Activated CD8-positive, alpha-beta memory T cell treated with anti-CD3 and anti-CD28 coated beads for 4 hours (primary cell): ENCODE data around the gene PSEN1.

Experiments
- DNase-seq, 2 donors: peaks; one replicate each; pipeline ENCODE4 v3.0.0-alpha.2; 2020; ENCODE audit warnings: low read depth in 2 of 2

PSEN1 gene

DNA sequence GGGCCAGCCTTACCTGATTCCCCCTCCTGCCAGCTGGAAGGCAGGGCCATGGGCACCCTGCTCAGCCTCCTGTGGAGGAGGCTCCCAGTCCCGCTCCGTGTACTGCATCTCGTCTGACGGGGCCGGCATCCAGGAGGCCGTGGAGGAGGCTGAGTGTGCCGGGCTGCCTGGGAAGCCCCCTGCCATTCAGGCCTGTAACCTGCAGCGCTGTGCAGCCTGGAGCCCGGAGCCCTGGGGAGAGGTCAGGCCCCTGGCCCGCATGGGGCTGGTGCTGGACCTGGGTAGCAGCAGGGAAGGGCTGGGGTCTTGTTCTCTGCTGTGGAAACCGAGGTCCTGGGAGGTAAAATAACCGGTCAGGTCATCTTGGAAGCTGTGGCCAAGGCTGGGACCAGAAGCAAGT is 117.4 kb downstream of the PSEN1 start:
- no peak for DNase-seq

DNA sequence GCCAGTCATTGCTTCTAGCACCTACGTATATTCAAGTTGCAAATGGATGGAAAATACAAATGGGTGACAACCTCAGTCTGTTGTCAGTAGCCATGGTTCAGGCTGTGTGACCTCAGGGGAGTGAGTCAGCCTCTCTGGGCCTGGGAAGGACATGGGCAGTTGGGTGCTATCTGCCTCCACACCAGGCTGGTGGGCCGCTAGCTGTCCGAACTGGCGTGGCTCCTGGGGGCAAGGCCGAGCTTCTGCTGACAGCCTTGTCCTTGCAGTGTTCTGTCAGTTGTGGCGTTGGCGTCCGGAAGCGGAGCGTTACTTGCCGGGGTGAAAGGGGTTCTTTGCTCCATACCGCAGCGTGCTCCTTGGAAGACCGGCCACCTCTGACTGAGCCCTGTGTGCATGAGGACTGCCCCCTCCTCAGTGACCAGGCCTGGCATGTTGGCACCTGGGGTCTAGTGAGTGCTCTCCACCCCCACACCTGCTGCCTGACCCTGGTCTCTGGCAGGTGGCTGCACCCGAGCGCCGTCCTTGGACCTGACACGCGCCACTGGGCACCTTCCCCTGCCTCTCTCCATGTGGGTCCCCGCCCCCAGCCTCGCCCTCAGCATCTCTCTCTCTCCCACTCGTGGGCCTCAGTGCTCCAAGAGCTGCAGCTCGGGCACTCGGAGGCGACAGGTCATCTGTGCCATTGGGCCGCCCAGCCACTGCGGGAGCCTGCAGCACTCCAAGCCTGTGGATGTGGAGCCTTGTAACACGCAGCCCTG is 118.1 kb downstream of the PSEN1 start:
- no peak for DNase-seq

DNA sequence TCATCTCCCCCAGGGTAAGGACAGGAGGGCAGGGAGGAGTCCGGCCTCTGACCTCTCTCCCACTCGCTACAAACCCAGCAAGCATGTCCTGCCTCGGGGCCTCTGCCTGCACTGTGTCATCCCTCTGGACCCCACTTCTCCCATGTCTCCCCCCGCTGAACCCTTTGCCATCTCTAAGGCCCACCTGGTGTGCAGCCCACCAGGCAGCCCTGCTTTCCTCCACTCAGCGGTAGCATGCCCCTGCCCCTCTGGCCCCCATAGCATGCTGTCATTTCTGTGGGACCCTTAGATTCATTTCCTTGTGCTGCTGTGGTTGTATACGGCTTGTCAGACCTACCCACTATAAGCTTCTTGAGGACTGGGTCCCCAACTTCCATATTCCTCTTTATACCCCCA is 118.7 kb downstream of the PSEN1 start:
- DNase-seq, result no peak

DNA sequence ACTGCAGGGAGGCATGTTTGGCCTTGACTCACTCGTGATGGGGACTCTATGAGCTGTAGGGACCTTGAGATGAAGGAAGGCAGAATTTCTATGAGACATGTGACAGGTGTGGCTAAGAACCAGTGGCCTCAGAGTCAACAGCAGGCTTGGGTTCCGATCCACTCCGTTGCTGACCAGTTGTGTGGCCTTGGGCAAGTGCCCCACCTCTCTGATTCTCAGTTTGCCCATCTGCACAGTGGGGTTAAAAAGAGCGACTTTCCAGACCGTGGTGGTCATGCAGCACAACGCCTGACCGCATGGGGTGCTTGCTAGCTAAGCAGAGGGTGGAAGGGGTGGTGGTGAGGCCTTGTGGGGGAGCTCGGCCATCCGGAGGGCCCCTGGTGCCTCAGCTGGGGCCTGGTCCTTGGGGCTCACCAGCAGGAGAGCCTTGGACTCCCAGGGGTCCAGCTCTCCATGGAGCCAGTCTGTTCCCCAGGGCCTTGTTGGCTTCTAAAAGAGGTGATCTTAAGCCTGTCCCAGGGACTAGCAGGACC is 119.5 kb downstream of the PSEN1 start:
- no peak for DNase-seq

DNA sequence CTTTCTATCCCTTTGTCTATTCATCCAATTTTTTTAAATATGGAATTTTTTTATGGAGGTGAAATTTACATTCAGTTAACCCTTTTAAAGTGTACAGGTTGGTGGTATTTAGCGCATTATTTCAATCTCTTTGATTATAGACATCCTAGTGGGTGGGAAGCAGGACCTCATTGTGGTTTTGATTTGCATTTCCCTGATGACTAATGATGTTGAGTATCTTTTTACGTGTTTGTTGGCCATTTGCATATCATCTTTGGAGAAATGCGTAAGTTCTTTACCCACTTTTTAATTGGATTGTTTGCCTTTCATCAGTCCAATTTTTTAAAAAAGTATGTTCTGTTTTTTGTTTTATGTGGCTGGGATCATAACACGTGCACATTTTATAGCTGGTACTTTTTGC is 121.8 kb downstream of the PSEN1 start:
- DNase-seq, result no peak

DNA sequence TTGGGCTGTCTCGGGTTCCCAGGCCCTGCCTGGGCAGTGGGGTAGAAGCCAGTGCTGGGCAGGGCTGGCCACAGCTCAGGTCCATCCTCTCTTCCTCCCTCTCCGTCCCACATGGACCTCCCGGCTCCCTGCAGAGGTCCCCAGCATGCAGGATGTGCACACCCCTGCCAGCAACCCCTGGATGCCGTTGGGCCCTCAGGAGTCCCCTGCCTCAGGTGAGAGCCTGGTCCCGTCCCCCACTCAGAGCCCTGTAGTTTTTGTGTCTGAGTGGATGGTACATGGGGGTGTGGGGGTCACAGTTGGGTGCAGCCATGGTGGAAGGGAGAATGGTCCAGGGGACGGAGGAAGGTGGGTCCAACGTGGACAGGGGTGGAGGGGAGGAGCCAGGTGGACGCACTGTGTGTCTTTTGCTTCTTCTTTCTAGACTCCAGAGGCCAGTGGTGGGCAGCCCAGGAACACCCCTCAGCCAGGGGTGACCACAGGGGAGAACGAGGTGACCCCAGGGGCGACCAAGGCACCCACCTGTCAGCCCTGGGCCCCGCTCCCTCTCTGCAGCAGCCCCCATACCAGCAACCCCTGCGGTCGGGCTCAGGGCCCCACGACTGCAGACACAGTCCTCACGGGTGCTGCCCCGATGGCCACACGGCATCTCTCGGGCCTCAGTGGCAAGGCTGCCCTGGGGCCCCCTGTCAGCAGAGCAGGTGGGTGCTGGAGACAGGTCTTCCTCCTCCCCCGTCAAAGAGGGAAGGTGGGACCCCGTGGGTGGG is 122.7 kb downstream of the PSEN1 start:
- no peak for DNase-seq

DNA sequence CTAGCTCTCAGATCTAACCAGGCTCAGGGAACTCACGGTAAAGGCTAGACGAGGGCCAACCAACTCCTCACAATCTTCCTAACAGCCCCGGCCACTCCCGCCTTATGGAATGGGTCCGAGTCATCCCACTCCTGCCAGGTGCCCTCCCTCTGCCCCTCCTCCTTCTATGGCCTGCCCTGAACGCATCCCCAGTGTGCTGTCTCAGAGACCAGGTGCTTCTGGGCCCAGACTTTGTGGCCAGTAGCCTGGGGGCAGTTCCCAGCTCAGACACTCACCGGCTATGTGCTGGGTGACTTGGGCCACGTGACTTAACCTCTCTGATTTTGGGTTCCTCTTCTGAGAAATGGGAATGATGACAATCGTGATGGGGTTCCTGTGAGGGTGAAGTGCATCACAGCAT is 123.5 kb downstream of the PSEN1 start:
- DNase-seq, result no peak

DNA sequence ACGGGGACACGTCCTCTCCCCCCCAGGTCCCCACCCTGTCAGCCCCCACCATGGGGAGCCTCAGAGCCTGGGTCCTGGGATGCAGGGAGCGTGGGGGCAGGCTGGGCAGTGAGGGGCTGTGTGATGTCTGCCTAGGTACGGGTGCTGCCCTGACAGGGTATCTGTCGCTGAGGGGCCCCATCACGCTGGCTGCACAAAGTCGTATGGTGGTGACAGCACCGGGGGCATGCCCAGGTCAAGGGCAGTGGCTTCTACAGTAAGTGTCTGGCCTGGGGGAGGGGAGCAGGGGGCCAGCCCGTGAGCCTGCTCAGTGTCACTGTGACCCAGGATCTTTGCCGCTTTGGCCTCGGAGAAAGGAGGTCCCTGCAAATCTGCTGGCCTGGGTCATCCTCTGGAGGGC is 124.3 kb downstream of the PSEN1 start:
- DNase-seq, result no peak

DNA sequence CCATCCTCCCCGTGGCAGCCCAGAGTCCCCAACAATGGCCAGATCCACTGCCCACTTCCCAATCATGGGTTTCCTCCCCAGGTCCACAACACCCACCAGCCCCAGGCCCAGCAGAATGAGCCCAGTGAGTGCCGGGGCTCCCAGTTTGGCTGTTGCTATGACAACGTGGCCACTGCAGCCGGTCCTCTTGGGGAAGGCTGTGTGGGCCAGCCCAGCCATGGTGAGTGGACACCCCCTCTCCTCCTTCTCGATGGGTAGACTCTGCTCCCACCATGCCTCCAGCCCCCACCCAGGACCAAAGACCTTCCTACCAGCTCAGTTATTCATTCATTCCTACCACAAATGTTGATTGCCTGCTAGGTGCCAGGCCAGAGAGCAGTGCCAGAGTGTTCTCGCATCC is 124.8 kb downstream of the PSEN1 start:
- no peak for DNase-seq

DNA sequence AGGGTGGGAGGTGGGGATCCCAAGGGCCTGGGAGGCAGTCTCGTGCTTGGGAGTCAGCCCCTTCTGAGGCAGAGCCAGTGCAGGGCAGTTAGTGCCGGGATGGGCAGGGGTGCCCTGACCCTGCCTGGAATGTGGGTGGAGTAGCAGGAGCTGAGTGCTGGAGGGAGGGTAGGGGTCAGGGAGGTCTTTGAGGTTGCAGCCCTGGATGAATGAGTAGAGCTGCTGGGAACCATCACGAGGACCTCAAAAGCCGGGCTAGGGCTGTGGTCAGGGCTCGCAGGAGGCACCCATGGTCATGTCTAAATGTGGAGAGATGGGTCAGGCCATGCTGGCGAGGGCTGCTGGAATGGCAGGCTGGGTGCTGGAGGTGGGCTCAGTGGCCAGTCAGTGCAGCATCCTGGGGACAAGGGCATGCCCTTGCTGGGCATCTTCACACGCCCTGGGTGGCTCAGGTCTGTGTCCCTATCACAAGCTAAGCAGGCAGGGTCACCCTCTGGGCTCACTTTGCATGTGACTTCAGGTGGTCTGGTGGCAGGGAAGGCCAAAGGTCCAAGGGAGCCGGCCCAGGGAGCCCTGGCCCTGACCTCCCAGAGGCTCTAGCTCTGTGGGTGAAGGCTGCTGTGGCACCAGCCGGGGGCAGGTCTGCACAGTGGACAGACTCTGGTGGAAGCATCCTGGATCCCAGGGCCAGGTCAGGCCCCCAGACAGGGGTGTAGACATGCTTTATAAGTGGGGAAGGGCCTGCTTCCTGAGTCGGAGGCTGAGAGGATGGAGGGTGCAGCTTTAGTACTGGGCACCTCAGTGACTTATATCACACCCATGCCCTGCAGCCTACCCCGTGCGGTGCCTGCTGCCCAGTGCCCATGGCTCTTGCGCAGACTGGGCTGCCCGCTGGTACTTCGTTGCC is 125.5 kb downstream of the PSEN1 start:
- no peak for DNase-seq

DNA sequence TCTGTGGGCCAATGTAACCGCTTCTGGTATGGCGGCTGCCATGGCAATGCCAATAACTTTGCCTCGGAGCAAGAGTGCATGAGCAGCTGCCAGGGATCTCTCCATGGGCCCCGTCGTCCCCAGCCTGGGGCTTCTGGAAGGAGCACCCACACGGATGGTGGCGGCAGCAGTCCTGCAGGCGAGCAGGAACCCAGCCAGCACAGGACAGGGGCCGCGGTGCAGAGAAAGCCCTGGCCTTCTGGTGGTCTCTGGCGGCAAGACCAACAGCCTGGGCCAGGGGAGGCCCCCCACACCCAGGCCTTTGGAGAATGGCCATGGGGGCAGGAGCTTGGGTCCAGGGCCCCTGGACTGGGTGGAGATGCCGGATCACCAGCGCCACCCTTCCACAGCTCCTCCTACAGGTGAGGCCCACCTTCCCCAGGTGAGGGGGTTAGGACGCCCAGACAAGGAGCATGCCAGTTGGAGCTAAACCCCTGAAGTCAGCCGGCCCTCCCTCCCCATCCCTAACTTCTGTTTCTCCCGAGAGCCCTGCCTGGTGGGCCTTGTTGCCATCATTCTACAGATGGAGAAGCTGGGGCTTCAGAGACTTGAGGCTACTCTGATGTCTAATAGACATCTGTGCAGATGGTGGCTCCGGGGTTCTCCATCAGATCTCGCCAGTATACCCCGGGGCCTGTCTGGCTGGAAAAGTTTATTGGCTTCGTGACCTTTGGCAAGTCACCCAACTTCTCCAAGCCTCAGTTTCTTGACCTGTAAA is 126.3 kb downstream of the PSEN1 start:
- no peak for DNase-seq

DNA sequence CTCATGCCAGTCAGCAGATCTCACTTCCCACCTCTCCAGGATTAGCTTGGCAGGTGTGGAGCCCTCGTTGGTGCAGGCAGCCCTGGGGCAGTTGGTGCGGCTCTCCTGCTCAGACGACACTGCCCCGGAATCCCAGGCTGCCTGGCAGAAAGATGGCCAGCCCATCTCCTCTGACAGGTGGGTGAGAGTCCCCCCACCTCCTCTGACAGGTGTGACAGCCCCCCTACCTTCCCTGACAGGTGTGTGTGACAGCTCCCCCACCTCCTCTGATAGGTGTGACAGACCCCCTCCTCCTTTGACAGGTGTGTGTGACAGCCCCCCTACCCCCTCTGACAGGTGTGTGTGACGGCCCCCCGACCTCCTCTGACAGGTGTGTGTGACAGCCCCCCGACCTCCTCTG is 127.3 kb downstream of the PSEN1 start:
- no peak for DNase-seq

DNA sequence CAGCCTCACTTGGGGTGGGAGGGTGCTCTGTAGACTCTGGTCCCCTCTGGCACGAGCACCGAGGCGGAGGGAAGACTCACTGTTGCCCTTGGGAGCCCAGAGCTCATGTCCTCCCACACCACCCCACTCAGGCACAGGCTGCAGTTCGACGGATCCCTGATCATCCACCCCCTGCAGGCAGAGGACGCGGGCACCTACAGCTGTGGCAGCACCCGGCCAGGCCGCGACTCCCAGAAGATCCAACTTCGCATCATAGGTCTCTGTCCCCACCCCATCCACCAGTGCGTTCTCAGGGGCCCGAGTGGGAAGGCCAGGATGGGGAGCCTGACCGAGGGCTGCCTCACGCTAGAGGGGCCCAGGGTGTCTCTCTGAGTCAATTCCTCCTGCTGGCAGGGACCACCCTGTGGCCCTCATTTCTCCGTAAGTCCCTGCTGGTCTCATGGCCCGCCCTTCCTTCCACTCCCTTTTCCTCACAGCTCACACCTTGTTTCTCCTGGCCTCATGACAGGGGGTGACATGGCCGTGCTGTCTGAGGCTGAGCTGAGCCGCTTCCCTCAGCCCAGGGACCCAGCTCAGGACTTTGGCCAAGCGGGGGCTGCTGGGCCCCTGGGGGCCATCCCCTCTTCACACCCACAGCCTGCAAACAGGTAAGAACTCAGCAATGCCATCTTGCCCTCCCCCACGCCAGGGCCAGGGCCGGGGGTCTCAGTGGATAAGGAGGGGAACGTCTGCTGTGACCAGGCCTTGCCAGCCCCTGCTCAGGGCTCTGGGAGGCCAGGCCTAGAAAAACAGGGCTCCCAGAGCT is 128.0 kb downstream of the PSEN1 start:
- no peak for DNase-seq

DNA sequence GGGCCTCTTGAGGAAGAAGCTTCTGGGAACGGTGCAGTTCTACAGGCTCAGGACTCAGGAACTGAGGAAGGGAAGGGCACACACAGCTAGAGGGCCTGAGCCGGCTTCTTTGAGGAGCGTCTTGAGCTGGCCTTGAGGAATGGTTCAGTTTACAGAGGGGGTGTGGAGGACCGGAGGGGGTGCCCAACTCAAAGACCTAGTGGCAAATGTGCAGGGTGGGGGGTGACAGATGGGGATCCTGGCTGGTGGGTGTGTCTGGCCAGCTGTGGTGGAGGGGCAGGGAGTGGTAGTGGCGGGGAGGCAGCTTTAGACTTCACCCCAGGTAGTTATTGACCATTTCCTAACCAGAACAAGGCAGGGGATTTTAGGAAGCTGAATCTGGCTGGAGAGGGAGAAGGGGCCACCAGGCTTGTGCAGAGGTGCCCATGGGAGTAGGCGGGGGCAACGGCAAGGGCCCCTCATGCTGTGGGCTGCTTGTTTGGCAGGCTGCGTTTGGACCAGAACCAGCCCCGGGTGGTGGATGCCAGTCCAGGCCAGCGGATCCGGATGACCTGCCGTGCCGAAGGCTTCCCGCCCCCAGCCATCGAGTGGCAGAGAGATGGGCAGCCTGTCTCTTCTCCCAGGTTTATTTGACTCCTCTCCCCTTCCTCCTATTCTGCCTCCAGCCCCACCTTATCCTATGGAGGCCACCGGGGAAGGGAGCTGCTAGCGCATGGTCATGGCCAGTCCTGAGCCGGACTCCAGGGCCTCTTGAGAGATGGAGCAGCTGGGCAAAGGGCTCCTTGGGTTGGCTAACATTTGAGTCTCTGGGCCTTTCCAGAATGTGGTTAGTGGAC is 128.8 kb downstream of the PSEN1 start:
- DNase-seq, result no peak

DNA sequence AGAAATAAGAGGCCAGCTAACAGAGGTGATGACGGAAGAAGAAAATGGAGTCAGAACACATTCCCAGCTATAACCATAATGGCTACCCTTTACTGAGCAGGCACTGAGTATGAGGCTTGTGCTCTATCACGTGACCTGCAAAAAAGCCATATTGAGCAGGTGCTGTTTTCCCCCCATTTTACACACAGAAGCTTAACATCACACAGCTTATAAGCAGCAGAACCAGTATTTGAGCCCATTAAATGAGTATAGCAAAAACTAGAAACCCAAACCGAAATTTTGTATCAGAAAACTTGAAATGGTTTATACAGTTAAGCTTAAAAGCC is 129.4 kb downstream of the PSEN1 start:
- no peak for DNase-seq

DNA sequence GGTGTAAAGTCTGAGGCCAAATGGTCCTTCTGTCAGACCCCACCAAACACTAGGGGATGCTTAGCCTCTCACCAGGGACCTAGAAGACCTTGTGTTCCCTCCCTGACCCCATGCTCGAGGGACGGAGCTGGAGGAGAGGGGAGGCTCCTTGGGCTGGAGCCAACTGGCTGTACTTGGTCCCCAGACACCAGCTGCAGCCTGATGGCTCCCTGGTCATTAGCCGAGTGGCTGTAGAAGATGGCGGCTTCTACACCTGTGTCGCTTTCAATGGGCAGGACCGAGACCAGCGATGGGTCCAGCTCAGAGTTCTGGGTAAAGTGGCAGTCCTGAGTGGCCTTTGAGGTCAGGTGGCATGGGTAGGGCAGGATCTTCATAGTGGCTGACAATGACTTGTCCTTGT is 130.0 kb downstream of the PSEN1 start:
- DNase-seq, result no peak

DNA sequence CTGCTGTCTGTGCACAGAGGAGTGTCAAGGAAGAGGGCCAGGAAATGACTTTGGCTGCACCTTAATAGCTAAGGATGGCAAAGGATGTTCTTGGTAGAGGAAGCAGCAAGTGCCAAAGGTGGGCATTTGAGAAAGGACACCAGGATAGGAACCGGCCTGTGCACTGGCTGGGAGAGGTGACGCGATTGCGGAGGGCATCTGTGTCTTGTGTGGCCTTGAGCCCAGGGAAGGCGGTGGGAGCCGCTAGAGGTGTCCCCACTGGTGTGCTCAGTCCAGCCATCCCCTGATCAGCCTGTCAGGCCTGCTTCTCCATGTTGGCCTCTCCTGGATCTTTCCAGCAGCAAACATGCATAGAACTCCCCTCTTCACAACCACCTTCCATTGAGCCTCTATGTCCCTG is 131.2 kb downstream of the PSEN1 start:
- DNase-seq, result no peak

DNA sequence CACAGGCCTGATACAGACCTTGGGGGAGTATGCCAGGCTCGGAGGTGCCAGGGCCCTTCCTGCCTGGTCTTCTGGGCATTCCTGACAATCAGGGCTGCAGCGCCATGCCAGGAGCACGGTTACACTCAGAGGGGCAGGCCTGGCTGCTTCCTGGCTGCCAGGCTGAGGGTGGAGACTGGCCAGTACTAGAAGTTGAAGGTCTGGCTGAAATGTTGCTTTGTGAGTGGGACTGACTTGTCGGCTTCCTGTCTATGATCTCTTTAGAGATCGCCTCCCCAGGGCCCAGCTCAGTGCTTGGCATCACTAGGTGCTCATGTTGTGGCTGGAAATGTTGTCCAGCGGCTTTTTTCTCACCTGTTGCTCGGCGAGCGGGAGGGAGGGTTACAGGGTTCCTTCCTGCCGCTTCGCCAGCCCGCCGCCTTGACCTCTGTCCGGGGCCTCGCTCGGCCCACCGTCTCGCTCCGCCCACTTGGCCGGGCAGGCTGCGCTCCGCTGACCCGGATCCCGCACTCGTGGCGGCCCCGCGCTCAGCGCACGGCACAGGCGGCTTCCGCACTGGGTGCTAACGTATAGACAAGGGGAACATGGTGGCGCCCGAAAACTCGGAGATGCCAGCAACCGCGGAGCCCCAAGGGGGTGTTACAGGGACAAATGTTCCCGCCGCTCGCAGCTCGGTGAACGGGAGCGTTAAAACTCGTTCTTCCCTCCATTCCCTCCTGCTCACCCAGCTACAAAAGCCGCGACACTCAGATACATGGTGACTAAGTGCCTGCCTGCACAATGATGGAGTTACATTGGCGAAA is 133.6 kb downstream of the PSEN1 start:
- no peak for DNase-seq

DNA sequence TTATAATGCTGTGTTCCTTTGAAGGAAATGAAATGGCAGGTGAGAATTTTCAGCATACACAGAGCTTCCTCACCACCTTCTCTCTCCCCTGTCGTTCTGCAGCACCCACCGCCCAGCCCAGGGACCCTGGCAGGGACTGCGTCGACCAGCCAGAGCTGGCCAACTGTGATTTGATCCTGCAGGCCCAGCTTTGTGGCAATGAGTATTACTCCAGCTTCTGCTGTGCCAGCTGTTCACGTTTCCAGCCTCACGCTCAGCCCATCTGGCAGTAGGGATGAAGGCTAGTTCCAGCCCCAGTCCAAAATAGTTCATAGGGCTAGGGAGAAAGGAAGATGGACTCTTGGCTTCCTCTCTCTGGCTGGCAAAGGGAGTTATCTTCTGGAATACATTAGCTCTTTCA is 136.1 kb downstream of the PSEN1 start:
- DNase-seq, result no peak
